IMR-90 (cell line): ENCODE results near the gene HYI. TPM values are rescaled to one million over a fixed set of nuclear protein-coding genes. Genes with fewer than 3 reads are reported as not detected.

Experiments
- ATAC-seq: fragments of 200-7000 bp; cut with Tn5 transposase; 2 replicates; pipeline ENCODE4 v1.9.1; 2020; ENCODE audit warnings: low read depth, mild to moderate bottlenecking, moderate library complexity
- BruUV-seq: library from RNA; stranded (reverse); fragments of 400-500 nt; replicated peaks from 2 replicates; lab custom pipeline; 2021; lab: Mats Ljungman, UMichigan
- CTCF ChIA-PET: fragments of 300-600 bp; formaldehyde crosslinking; extraction: SDS; loops from one replicate; lab custom pipeline; 2021; ENCODE audit warnings: antibody characterized with exemption; lab: Yijun Ruan, JAX
- POLR2A ChIA-PET: fragments of 300-600 bp; sonication (Branson Sonifier 250); formaldehyde crosslinking; loops from one replicate; lab custom pipeline; 2022; ENCODE audit warnings: antibody characterized with exemption; ENCODE audit not compliant: unreplicated experiment; lab: Charles Lee
- DNase-seq: peaks from one replicate; pipeline ENCODE4 v3.0.0; 2013
- H2AFZ ChIP-seq: replicated peaks from 2 replicates; pipeline ENCODE3; 2013; ENCODE audit warnings: low read length, mild to moderate bottlenecking; ENCODE audit not compliant: poor library complexity
- H2AK5ac ChIP-seq: 2 replicates; pipeline ENCODE4 v1.6.1; 2013; ENCODE audit warnings: low read depth, low read length, inconsistent platforms
- H2AK9ac ChIP-seq: replicated peaks from 2 replicates; pipeline ENCODE3; 2013; ENCODE audit warnings: mild to moderate bottlenecking, low read depth, low read length, moderate library complexity; ENCODE audit not compliant: poor library complexity
- H2BK120ac ChIP-seq: 2 replicates; pipeline ENCODE4 v1.6.1; 2013; ENCODE audit warnings: low read depth, low read length, inconsistent platforms
- H2BK15ac ChIP-seq: 3 replicates; pipeline ENCODE4 v1.6.1; 2013; ENCODE audit warnings: low read depth, low read length, inconsistent platforms
- H2BK20ac ChIP-seq: 2 replicates; pipeline ENCODE4 v1.6.1; 2013; ENCODE audit warnings: low read depth, mild to moderate bottlenecking, inconsistent platforms, low read length, moderate library complexity
- H2BK5ac ChIP-seq: 2 replicates; pipeline ENCODE4 v1.6.1; 2013; ENCODE audit warnings: mild to moderate bottlenecking, low read depth, low read length, inconsistent platforms; ENCODE audit not compliant: poor library complexity, severe bottlenecking
- H3K14ac ChIP-seq: replicated peaks from 2 replicates; pipeline ENCODE4 v1.6.1; 2013; ENCODE audit warnings: low read depth, low read length, inconsistent platforms
- H3K18ac ChIP-seq: 2 replicates; pipeline ENCODE4 v1.6.1; 2013; ENCODE audit warnings: low read depth, low read length, control low read depth
- H3K23ac ChIP-seq: 2 replicates; pipeline ENCODE4 v1.6.1; 2013; ENCODE audit warnings: low read depth, low read length, inconsistent platforms
- H3K27ac ChIP-seq: 2 replicates; pipeline ENCODE4 v1.5.1; 2013; ENCODE audit warnings: mild to moderate bottlenecking, control low read depth, low read length; ENCODE audit not compliant: insufficient read depth
- H3K27me3 ChIP-seq: 2 replicates; pipeline ENCODE4 v1.6.1; 2013; ENCODE audit warnings: low read length; ENCODE audit not compliant: control insufficient read depth, insufficient read depth
- H3K36me3 ChIP-seq: 2 replicates; pipeline ENCODE4 v1.6.1; 2013; ENCODE audit warnings: low read length, mixed read lengths; ENCODE audit not compliant: control insufficient read depth, insufficient read depth
- H3K4ac ChIP-seq: 2 replicates; pipeline ENCODE4 v1.6.1; 2013; ENCODE audit warnings: low read depth, low read length, inconsistent platforms
- H3K4me1 ChIP-seq: 2 replicates; pipeline ENCODE4 v1.6.1; 2013; ENCODE audit warnings: low read length, mixed read lengths; ENCODE audit not compliant: control insufficient read depth, insufficient read depth
- H3K4me2 ChIP-seq: 2 replicates; pipeline ENCODE4 v1.6.1; 2013; ENCODE audit warnings: low read depth, mild to moderate bottlenecking, control low read depth, low read length, moderate library complexity
- H3K4me3 ChIP-seq: 2 replicates; pipeline ENCODE4 v1.5.1; 2013; ENCODE audit warnings: low read depth, mild to moderate bottlenecking, control low read depth, low read length, moderate library complexity; ENCODE audit not compliant: insufficient read depth
- H3K56ac ChIP-seq: 2 replicates; pipeline ENCODE4 v1.6.1; 2013; ENCODE audit warnings: low read length, inconsistent platforms; ENCODE audit not compliant: insufficient read depth; ENCODE audit errors: extremely low read depth
- H3K79me1 ChIP-seq, 2 experiments: 2 replicates each; pipeline ENCODE4 v1.6.1; 2013; ENCODE audit warnings: low read length in 2 of 2, inconsistent platforms in 1 of 2, low read depth in 1 of 2
- H3K9ac ChIP-seq: 2 replicates; pipeline ENCODE4 v1.6.1; 2013; ENCODE audit warnings: low read depth, low read length, control low read depth
- H3K9me1 ChIP-seq: 2 replicates; pipeline ENCODE4 v1.6.1; 2013; ENCODE audit warnings: low read length, inconsistent platforms; ENCODE audit not compliant: insufficient read depth
- H3K9me3 ChIP-seq: 2 replicates; pipeline ENCODE4 v1.6.1; 2013; ENCODE audit warnings: low read length; ENCODE audit not compliant: control insufficient read depth, insufficient read depth
- H4K20me1 ChIP-seq: 2 replicates; pipeline ENCODE4 v1.6.1; 2013; ENCODE audit warnings: low read length, inconsistent platforms; ENCODE audit not compliant: insufficient read depth
- H4K5ac ChIP-seq: 2 replicates; pipeline ENCODE4 v1.6.1; 2013; ENCODE audit warnings: mild to moderate bottlenecking, low read depth, low read length, control low read depth
- H4K8ac ChIP-seq, 2 experiments: 2 replicates each; pipeline ENCODE4 v1.6.1; 2013; ENCODE audit warnings: low read depth in 2 of 2, low read length in 2 of 2, control low read depth in 1 of 2, inconsistent platforms in 1 of 2
- H4K91ac ChIP-seq: 2 replicates; pipeline ENCODE4 v1.6.1; 2013; ENCODE audit warnings: low read depth, low read length, inconsistent platforms; ENCODE audit not compliant: insufficient read depth
- BHLHE40 ChIP-seq: fragments of 150-350 bp; IDR thresholded peaks from 2 replicates; pipeline ENCODE4 v1.6.1; 2016; ENCODE audit warnings: mild to moderate bottlenecking, low read depth, low read length
- CEBPB ChIP-seq: IDR thresholded peaks from 2 replicates; pipeline ENCODE4 v1.6.1; 2012; ENCODE audit warnings: low read depth, low read length, improper control_type of control experiment
- CHD1 ChIP-seq: IDR thresholded peaks from 2 replicates; pipeline ENCODE4 v1.6.1; 2012; ENCODE audit warnings: low read depth, low read length, improper control_type of control experiment
- CTCF ChIP-seq: conservative IDR thresholded peaks from 2 replicates; pipeline ENCODE4 v1.5.1; 2012; ENCODE audit warnings: mild to moderate bottlenecking, low read depth, low read length, improper control_type of control experiment
- ELK1 ChIP-seq: fragments of 150-350 bp; IDR thresholded peaks from 2 replicates; pipeline ENCODE4 v1.6.1; 2016; ENCODE audit warnings: low read depth, mild to moderate bottlenecking, low read length, moderate library complexity, borderline replicate concordance
- FOS ChIP-seq: fragments of 150-350 bp; IDR thresholded peaks from 2 replicates; pipeline ENCODE4 v1.6.1; 2016; ENCODE audit warnings: low read depth, low read length
- MAFK ChIP-seq: IDR thresholded peaks from 2 replicates; pipeline ENCODE4 v1.6.1; 2012; ENCODE audit warnings: low read depth, low read length, improper control_type of control experiment
- MAZ ChIP-seq: IDR thresholded peaks from 2 replicates; pipeline ENCODE4 v1.6.1; 2012; ENCODE audit warnings: low read depth, mild to moderate bottlenecking, low read length, improper control_type of control experiment, moderate library complexity, borderline replicate concordance
- MXI1 ChIP-seq: IDR thresholded peaks from 2 replicates; pipeline ENCODE4 v1.6.1; 2012; ENCODE audit warnings: low read depth, mild to moderate bottlenecking, low read length, moderate library complexity, borderline replicate concordance
- NFE2L2 ChIP-seq: fragments of 150-350 bp; IDR thresholded peaks from 2 replicates; pipeline ENCODE4 v1.6.1; 2016; ENCODE audit warnings: low read depth, mild to moderate bottlenecking, low read length
- POLR2A ChIP-seq: IDR thresholded peaks from 2 replicates; pipeline ENCODE4 v1.6.1; 2012; ENCODE audit warnings: mild to moderate bottlenecking, low read depth, low read length
- RAD21 ChIP-seq: IDR thresholded peaks from 2 replicates; pipeline ENCODE4 v1.6.1; 2012; ENCODE audit warnings: low read length, improper control_type of control experiment
- RCOR1 ChIP-seq: IDR thresholded peaks from 2 replicates; pipeline ENCODE4 v1.6.1; 2012; ENCODE audit warnings: mild to moderate bottlenecking, low read length, improper control_type of control experiment; ENCODE audit not compliant: insufficient replicate concordance
- RFX5 ChIP-seq: IDR thresholded peaks from 2 replicates; pipeline ENCODE4 v1.8.0; 2012; ENCODE audit warnings: low read depth, mild to moderate bottlenecking, low read length, moderate library complexity
- SMC3 ChIP-seq: fragments of 150-350 bp; IDR thresholded peaks from 2 replicates; pipeline ENCODE4 v1.6.1; 2016; ENCODE audit warnings: low read depth, mild to moderate bottlenecking, antibody characterized with exemption, low read length, moderate library complexity
- USF2 ChIP-seq: fragments of 150-350 bp; IDR thresholded peaks from 2 replicates; pipeline ENCODE4 v1.6.1; 2017; ENCODE audit warnings: mild to moderate bottlenecking, antibody characterized with exemption, low read length, low read depth
- WGBS, 2 experiments: methylation state at CpG; one replicate each; pipeline versions ENCODE4 v1.1.5 to v1.1.7; 2013; ENCODE audit warnings: missing lambda C conversion rate in 2 of 2; ENCODE audit not compliant: insufficient read length in 1 of 2; ENCODE audit errors: extremely low coverage in 2 of 2; 5-methylcytosine and 5-hydroxymethylcytosine counted together
- dilution Hi-C: fragments of 300-500 bp; cut with HindIII; formaldehyde crosslinking; loops from one replicate; pipeline ENCODE4 v1.14.3; 2018; ENCODE audit warnings: low sequenced_read_pairs; ENCODE audit not compliant: unreplicated experiment
- in situ Hi-C: fragments of 300-500 bp; cut with MboI; formaldehyde crosslinking; loops from 3 replicates; pipeline ENCODE4 v1.14.3; 2019; ENCODE audit warnings: low sequenced_read_pairs, inconsistent platforms, mixed read lengths
- intact Hi-C: fragments of 100-400 bp; cut with micrococcal nuclease; formaldehyde crosslinking; loops from 2 replicates; pipeline ENCODE4 v1.10.0; 2022
- polyA plus RNA-seq, 3 experiments: library from polyadenylated mRNA; depleted of rRNA; stranded (reverse); fragments of >200 nt; gene quantifications; 2 replicates each; pipeline ENCODE4 v1.2.3, GENCODE V29; 2012; ENCODE audit warnings: low replicate concordance in 1 of 3
- total RNA-seq: library from RNA; depleted of rRNA; stranded (reverse); fragments of >200 nt; gene quantifications from 2 replicates; pipeline ENCODE4 v1.2.3, GENCODE V29; 2012

HYI gene
- total and polyA plus RNA-seq, 2 of the 4 experiments (the other 2 are of a cell fraction), result 21.5 to 53.7 TPM

GRCh38 chr1:43481491-43481890, 27.8 kb upstream of the HYI start:
- WGBS, 2 experiments, result no CpG with 5 or more reads among the region's 2 CpGs
- no peak overlapping the region for H2AFZ ChIP-seq
- no peak for TF ChIP-seq USF2
- TF ChIP-seq POLR2A, result no peak
- no peak for TF ChIP-seq ELK1
- TF ChIP-seq BHLHE40, result no peak
- TF ChIP-seq MAFK, result no peak
- no peak for TF ChIP-seq FOS
- no peak for TF ChIP-seq RFX5
- no peak for TF ChIP-seq CHD1
- TF ChIP-seq MAZ, result no peak
- TF ChIP-seq CTCF, result no peak
- TF ChIP-seq NFE2L2, result no peak
- TF ChIP-seq CEBPB, result no peak
- no peak for TF ChIP-seq RAD21
- TF ChIP-seq RCOR1, result no peak
- TF ChIP-seq SMC3, result no peak
- TF ChIP-seq MXI1, result no peak

More at GRCh38 chr1:43481491-43481890, 27.8 kb upstream of the HYI start:
- 0 out of 2 replicates have a peak, but pooled peaks cover 1% of the 10 kb centered on the region for H3K9me1 ChIP-seq
- intact Hi-C loops, result no loop called here
- H3K4me2 ChIP-seq, result no peak overlapping the region
- H2BK120ac ChIP-seq, result no peak overlapping the region; the same call in 1 of the 2 replicates
- H2AK9ac ChIP-seq, result no peak overlapping the region
- no peak overlapping the region for H3K27ac ChIP-seq
- no peak overlapping the region for H3K18ac ChIP-seq
- H3K4me1 ChIP-seq, result peaks cover 3% of the 10 kb centered on the region; the same call in 1 of the 2 replicates
- no TSS peak for BruUV-seq
- ChIA-PET POLR2A (no interaction called here), CTCF (interaction anchor here (0.6 to 1.4 kb wide), 3 partner anchors 13 to 24 kb away, joined by 3 to 8 read pairs (median 4); no protein-coding TSS in a partner anchor)
- no peak overlapping the region for H2AK5ac ChIP-seq
- no peaks in the 10 kb centered on the region for H3K36me3 ChIP-seq
- dilution Hi-C loops, result no loop called here
- H3K79me1 ChIP-seq, result peaks cover 0 to 6% of the 10 kb centered on the region in 2 experiments; a peak in 1 of 4 replicates
- H3K27me3 ChIP-seq, result no peaks in the 10 kb centered on the region
- ATAC-seq (no peak), DNase-seq (no peak)
- H2BK20ac ChIP-seq, result no peak overlapping the region
- H3K56ac ChIP-seq, result no peak overlapping the region
- no peak overlapping the region for H3K23ac ChIP-seq
- H3K14ac ChIP-seq, result no peak overlapping the region; the same call in 1 of the 2 replicates
- no peak overlapping the region for H3K9ac ChIP-seq
- H4K8ac ChIP-seq, result no peak overlapping the region; a peak in 1 of 4 replicates
- no peaks in the 10 kb centered on the region for H3K9me3 ChIP-seq
- no peak overlapping the region for H2BK5ac ChIP-seq
- in situ Hi-C loops, result no loop called here
- H4K91ac ChIP-seq, result no peak overlapping the region
- no peak overlapping the region for H3K4ac ChIP-seq
- no peak overlapping the region for H3K4me3 ChIP-seq
- no peak overlapping the region for H2BK15ac ChIP-seq
- no peaks in the 10 kb centered on the region for H4K20me1 ChIP-seq
- no peak overlapping the region for H4K5ac ChIP-seq
